H1 (cell line): Measurements from ENCODE around the gene FGB. TPM values are rescaled to one million over a fixed set of nuclear protein-coding genes. Genes with fewer than 3 reads are reported as not detected.

ENCODE experiments used
- polyA plus RNA-seq, 7 experiments: library from polyadenylated mRNA; depleted of rRNA in 3 of 7; stranded (reverse) in 5 of 7; unstranded in 2 of 7; fragments of >200 nt in 5 of 7; fragments of 200-250 nt in 2 of 7; gene quantifications; 1 replicate in 5 of 7; 2 replicates in 1 of 7; 4 replicates in 1 of 7; pipeline versions ENCODE4 v1.2.1 to v1.2.3, GENCODE V29; 2011 to 2013; ENCODE audit warnings: missing spikeins in 2 of 7, mixed read lengths in 2 of 7
- total RNA-seq: library from RNA; stranded (reverse); fragmentation: NEBNext Ultra II Directional; extraction: Animal tissue kit (Norgen Biotek cat#: 25700); gene quantifications from 2 replicates; pipeline ENCODE4 v1.2.1, GENCODE V29; 2021
- TF ChIP-seq, protein P1 (sequence below), 3 experiments: IDR thresholded peaks; 1 replicate in 2 of 3; 2 replicates in 1 of 3; pipeline versions ENCODE4 v1.5.1 to v1.6.1; 2011; ENCODE audit warnings: low read length in 3 of 3, mild to moderate bottlenecking in 3 of 3, inconsistent platforms in 2 of 3, low read depth in 1 of 3, moderate library complexity in 1 of 3; ENCODE audit not compliant: insufficient read depth in 1 of 3; ENCODE audit errors: control extremely low read depth in 1 of 3

FGB gene
- total and polyA plus RNA-seq, 2 of the 8 experiments (the other 6 are each of a cell fraction or from before 2014, with no cell fraction given), result not detected

GRCh38 chr4:154542271-154542879 lies 20.4 kb upstream of the FGB start (continued):
- TF ChIP-seq, protein P1, sequence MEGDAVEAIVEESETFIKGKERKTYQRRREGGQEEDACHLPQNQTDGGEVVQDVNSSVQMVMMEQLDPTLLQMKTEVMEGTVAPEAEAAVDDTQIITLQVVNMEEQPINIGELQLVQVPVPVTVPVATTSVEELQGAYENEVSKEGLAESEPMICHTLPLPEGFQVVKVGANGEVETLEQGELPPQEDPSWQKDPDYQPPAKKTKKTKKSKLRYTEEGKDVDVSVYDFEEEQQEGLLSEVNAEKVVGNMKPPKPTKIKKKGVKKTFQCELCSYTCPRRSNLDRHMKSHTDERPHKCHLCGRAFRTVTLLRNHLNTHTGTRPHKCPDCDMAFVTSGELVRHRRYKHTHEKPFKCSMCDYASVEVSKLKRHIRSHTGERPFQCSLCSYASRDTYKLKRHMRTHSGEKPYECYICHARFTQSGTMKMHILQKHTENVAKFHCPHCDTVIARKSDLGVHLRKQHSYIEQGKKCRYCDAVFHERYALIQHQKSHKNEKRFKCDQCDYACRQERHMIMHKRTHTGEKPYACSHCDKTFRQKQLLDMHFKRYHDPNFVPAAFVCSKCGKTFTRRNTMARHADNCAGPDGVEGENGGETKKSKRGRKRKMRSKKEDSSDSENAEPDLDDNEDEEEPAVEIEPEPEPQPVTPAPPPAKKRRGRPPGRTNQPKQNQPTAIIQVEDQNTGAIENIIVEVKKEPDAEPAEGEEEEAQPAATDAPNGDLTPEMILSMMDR (IDR thresholded peaks at IDR 0.05; ENCODE audit: control extremely low read depth in 1 of 3, insufficient read depth in 1 of 3, low read depth in 1 of 3, low read length in 3 of 3), result no peak
